SK-N-SH treated with all-trans-retinoic acid at 6 μM for 48 hours (cell line): ENCODE data around the gene BTAF1.
"Not testable (repeated sequence)": the region's sequence is repeated elsewhere in the genome, so short reads cannot be mapped to it uniquely, and the experiment has no call there.

Experiments
- ARNTL ChIP-seq: fragments of 450-650 bp; formaldehyde crosslinking; IDR thresholded peaks from 2 replicates; pipeline ENCODE4 v1.5.0; 2020; ENCODE audit warnings: low read depth, mild to moderate bottlenecking, moderate library complexity, borderline replicate concordance
- ISL1 ChIP-seq: fragments of 250-450 bp; sonication (Bioruptor Pico); IDR thresholded peaks from 2 replicates; pipeline ENCODE4 v2.1.2; 2022; ENCODE audit warnings: mild to moderate bottlenecking, moderate library complexity
- OSR1 ChIP-seq: fragments of 250-450 bp; sonication (Bioruptor Pico); IDR thresholded peaks from 2 replicates; pipeline ENCODE4 v1.8.0; 2022; ENCODE audit warnings: moderate library complexity, mild to moderate bottlenecking, inconsistent platforms
- PATZ1 ChIP-seq: fragments of 250-450 bp; sonication (Bioruptor Pico); IDR thresholded peaks from 2 replicates; pipeline ENCODE4 v1.8.0; 2020; ENCODE audit warnings: mild to moderate bottlenecking, moderate library complexity, borderline replicate concordance
- PPARA ChIP-seq: fragments of 250-450 bp; sonication (Bioruptor Pico); IDR thresholded peaks from 2 replicates; pipeline ENCODE4 v1.5.0; 2020; ENCODE audit warnings: mild to moderate bottlenecking, borderline replicate concordance
- RARB ChIP-seq: fragments of 250-450 bp; sonication (Bioruptor Pico); IDR thresholded peaks from 2 replicates; pipeline ENCODE4 v1.8.0; 2021; ENCODE audit warnings: mild to moderate bottlenecking, moderate library complexity
- ZFP3 ChIP-seq: fragments of 250-450 bp; sonication (Bioruptor Pico); IDR thresholded peaks from 2 replicates; pipeline ENCODE4 v1.5.0; 2020; ENCODE audit warnings: mild to moderate bottlenecking, moderate library complexity
- TF ChIP-seq, protein P1 (sequence below): fragments of 250-450 bp; sonication (Bioruptor Pico); IDR thresholded peaks from 2 replicates; pipeline ENCODE4 v1.5.1; 2020; ENCODE audit warnings: low read depth, mild to moderate bottlenecking, moderate library complexity
- TF ChIP-seq, protein P2 (sequence below): fragments of 250-450 bp; sonication (Bioruptor Pico); IDR thresholded peaks from 2 replicates; pipeline ENCODE4 v1.8.0; 2021; ENCODE audit warnings: low read depth, mild to moderate bottlenecking, moderate library complexity, borderline replicate concordance
- TF ChIP-seq, protein P3 (sequence below): fragments of 250-450 bp; sonication (Bioruptor Pico); IDR thresholded peaks from 2 replicates; pipeline ENCODE4 v1.5.1; 2021; ENCODE audit warnings: mild to moderate bottlenecking, moderate library complexity

DNA sequence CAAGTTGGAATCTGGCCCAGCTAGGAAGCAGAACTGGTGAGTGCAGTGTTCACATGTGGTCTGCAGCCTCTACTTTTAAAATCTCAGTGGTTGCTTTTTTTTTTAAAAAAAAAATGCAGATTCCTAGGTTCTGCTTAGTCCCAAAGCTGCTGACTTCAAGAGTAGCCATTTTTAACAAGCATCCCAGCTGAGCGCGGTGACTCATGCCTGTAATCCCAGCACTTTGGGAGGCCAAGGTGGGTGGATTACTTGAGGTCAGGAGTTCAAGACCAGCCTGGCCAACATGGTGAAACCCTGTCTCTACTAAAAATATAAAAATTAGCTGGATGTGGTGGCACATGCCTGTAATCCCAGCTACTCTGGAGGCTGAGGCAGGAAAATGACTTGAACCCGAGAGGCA, 101.8 kb downstream of the BTAF1 start:
- TF ChIP-seq ARNTL (CRISPR knock-in tag); RARB (CRISPR knock-in tag); PATZ1; OSR1 (CRISPR knock-in tag); ZFP3 (CRISPR knock-in tag); PPARA; ISL1 (CRISPR knock-in tag): not testable (repeated sequence)
- TF ChIP-seq, protein P1, sequence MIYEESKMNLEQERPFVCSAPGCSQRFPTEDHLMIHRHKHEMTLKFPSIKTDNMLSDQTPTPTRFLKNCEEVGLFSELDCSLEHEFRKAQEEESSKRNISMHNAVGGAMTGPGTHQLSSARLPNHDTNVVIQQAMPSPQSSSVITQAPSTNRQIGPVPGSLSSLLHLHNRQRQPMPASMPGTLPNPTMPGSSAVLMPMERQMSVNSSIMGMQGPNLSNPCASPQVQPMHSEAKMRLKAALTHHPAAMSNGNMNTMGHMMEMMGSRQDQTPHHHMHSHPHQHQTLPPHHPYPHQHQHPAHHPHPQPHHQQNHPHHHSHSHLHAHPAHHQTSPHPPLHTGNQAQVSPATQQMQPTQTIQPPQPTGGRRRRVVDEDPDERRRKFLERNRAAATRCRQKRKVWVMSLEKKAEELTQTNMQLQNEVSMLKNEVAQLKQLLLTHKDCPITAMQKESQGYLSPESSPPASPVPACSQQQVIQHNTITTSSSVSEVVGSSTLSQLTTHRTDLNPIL (CRISPR knock-in tag): not testable (repeated sequence)
- TF ChIP-seq, protein P2, sequence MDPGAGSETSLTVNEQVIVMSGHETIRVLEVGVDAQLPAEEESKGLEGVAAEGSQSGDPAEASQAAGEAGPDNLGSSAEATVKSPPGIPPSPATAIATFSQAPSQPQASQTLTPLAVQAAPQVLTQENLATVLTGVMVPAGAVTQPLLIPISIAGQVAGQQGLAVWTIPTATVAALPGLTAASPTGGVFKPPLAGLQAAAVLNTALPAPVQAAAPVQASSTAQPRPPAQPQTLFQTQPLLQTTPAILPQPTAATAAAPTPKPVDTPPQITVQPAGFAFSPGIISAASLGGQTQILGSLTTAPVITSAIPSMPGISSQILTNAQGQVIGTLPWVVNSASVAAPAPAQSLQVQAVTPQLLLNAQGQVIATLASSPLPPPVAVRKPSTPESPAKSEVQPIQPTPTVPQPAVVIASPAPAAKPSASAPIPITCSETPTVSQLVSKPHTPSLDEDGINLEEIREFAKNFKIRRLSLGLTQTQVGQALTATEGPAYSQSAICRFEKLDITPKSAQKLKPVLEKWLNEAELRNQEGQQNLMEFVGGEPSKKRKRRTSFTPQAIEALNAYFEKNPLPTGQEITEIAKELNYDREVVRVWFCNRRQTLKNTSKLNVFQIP (CRISPR knock-in tag): not testable (repeated sequence)
- TF ChIP-seq, protein P3, sequence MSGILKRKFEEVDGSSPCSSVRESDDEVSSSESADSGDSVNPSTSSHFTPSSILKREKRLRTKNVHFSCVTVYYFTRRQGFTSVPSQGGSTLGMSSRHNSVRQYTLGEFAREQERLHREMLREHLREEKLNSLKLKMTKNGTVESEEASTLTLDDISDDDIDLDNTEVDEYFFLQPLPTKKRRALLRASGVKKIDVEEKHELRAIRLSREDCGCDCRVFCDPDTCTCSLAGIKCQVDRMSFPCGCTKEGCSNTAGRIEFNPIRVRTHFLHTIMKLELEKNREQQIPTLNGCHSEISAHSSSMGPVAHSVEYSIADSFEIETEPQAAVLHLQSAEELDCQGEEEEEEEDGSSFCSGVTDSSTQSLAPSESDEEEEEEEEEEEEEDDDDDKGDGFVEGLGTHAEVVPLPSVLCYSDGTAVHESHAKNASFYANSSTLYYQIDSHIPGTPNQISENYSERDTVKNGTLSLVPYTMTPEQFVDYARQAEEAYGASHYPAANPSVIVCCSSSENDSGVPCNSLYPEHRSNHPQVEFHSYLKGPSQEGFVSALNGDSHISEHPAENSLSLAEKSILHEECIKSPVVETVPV (CRISPR knock-in tag): not testable (repeated sequence)
